ENCODE results near the gene MT3. TPM values are rescaled to one million over a fixed set of nuclear protein-coding genes. Genes with fewer than 3 reads are reported as not detected.

The MT3 gene
- total RNA-seq, 1 experiment from 2014 or later = not detected

- no peak for DNase-seq
- BruUV-seq (replicated peaks) = no TSS peak
- no peaks in the 10 kb centered on the region for H4K20me1 ChIP-seq (ENCODE audit: insufficient read depth)
- H3K79me2 ChIP-seq (ENCODE audit: low read depth) = no peaks in the 10 kb centered on the region
- H3K4me3 ChIP-seq = no peak overlapping the region
- peaks cover 3% of the 10 kb centered on the region; the same call in 1 of the 2 replicates for H3F3A ChIP-seq (ENCODE audit: insufficient read depth, low read depth)
- H3K9me3 ChIP-seq (ENCODE audit: insufficient read depth, low read depth) = 0 out of 2 replicates have a peak, but pooled peaks cover 5% of the 10 kb centered on the region
- H3K4me1 ChIP-seq (replicated peaks; ENCODE audit: insufficient read depth) = peaks cover 4% of the 10 kb centered on the region
- H3K27me3 ChIP-seq (ENCODE audit: insufficient read depth, low read depth) = no peaks in the 10 kb centered on the region
- TF ChIP-seq CTCF (conservative IDR thresholded peaks at IDR 0.05) (no peak), EZH2 (IDR thresholded peaks at IDR 0.05; ENCODE audit: low read depth) (no peak)
- CTCF ChIA-PET = no interaction called here
- H3K9me2 ChIP-seq (ENCODE audit: insufficient read depth) = no peaks in the 10 kb centered on the region
- H3K27ac ChIP-seq = no peak overlapping the region
- H3K4me2 ChIP-seq = no peak overlapping the region
- POLR2A ChIA-PET (ENCODE audit: unreplicated experiment) = interaction anchor here (0.6 kb wide), 1 partner anchor 935 kb away, joined by 6 read pairs; no protein-coding TSS in a partner anchor
- intact Hi-C loops (cut with micrococcal nuclease; ENCODE audit: unreplicated experiment) = loop anchor here (10.0 kb wide), 1 partner anchor 57 kb away; no protein-coding TSS in a partner anchor
- H3K36me3 ChIP-seq (ENCODE audit: low read depth) = no peaks in the 10 kb centered on the region
- no peak overlapping the region for H2AFZ ChIP-seq
Observed at GRCh38 chr16:56571525-56571924, 17.8 kb upstream of the MT3 start.

DNA sequence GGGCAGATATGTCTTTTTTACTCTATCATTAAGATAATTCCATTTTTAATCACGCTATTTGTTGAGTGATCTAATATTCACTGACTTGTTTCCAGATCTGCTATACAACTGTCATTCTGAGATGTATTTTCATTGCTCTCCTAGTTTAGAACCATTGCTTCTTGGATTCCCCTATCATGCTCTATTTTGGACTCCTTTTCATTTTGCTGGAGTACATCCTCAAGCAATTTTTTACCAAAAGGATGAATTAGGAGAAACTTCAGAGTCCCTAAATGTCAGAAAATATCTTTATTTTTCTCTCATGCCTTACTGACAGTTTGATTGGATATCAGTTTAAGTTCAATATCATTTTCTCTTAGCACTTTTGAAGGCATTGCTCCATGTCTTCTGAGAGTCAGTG, 14.7 kb upstream of the MT3 start:
- no peaks in the 10 kb centered on the region for H3K27me3 ChIP-seq (ENCODE audit: insufficient read depth, low read depth)
- H3K4me2 ChIP-seq = no peak overlapping the region
- H3F3A ChIP-seq (ENCODE audit: insufficient read depth, low read depth) = peaks cover 5% of the 10 kb centered on the region; the same call in 1 of the 2 replicates
- H3K79me2 ChIP-seq (ENCODE audit: low read depth) = no peaks in the 10 kb centered on the region
- BruUV-seq (replicated peaks) = no TSS peak
- H3K9me3 ChIP-seq (ENCODE audit: insufficient read depth, low read depth) = 0 out of 2 replicates have a peak, but pooled peaks cover 5% of the 10 kb centered on the region
- H3K27ac ChIP-seq = no peak overlapping the region
- ChIA-PET CTCF (no interaction called here), POLR2A (ENCODE audit: unreplicated experiment) (no interaction called here)
- H3K9me2 ChIP-seq (ENCODE audit: insufficient read depth) = no peaks in the 10 kb centered on the region
- no peak for DNase-seq
- H3K4me3 ChIP-seq = no peak overlapping the region
- peaks cover 11% of the 10 kb centered on the region for H3K4me1 ChIP-seq (replicated peaks; ENCODE audit: insufficient read depth)
- no peaks in the 10 kb centered on the region for H4K20me1 ChIP-seq (ENCODE audit: insufficient read depth)
- intact Hi-C loops (cut with micrococcal nuclease; ENCODE audit: unreplicated experiment) = loop anchor here (5.0 to 10.0 kb wide), 2 partner anchors 60 to 728 kb away; no protein-coding TSS in a partner anchor
- TF ChIP-seq EZH2 (IDR thresholded peaks at IDR 0.05; ENCODE audit: low read depth) (no peak), CTCF (conservative IDR thresholded peaks at IDR 0.05) (no peak)
- H3K36me3 ChIP-seq (ENCODE audit: low read depth) = no peaks in the 10 kb centered on the region
- H2AFZ ChIP-seq = no peak overlapping the region

DNA sequence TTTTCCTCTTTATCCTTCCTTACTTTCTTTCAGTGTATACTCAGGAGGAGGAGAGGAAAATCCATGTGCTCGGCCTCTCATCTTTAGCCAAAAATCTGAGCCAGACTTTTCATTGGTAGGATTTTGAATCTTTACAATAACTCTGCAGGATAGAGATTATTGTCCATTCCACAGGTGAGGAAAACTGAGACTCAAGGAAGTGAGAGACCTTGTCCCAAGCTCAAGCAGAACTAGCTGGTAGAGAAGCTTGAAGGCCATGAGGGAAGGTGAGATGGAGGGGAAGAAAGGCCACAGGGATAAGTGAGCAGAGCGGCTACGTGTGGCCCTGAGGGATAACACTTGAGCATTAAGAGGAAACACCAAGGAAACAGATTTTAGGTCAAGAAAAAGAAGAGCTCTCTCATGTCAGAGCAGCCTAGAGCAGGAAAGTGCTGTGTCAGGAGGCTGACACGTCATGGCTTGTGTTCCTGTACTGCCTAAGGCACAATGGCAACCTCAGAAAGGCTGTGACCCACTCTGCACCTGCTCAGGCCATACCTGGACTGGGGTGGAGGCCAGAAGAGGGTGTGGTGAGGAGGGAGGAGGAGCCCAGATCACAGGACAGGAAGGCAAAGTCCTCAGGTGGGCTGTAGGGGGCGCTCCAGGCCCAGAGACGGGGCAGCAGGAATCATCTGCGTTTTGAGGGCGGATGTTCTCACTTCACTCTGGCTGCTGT, 12.6 kb upstream of the MT3 start:
- Histone ChIP-seq H3K9me3 (ENCODE audit: insufficient read depth, low read depth) (0 out of 2 replicates have a peak, but pooled peaks cover 5% of the 10 kb centered on the region), H3K36me3 (ENCODE audit: low read depth) (no peaks in the 10 kb centered on the region), H3F3A (ENCODE audit: insufficient read depth, low read depth) (peaks cover 5% of the 10 kb centered on the region; the same call in 1 of the 2 replicates), H3K4me2 (peak overlapping the region; percentile 11; the same call in 1 of the 2 replicates), H2AFZ (no peak overlapping the region), H4K20me1 (ENCODE audit: insufficient read depth) (no peaks in the 10 kb centered on the region), H3K27me3 (ENCODE audit: insufficient read depth, low read depth) (no peaks in the 10 kb centered on the region), H3K79me2 (ENCODE audit: low read depth) (no peaks in the 10 kb centered on the region), H3K27ac (peak overlapping the region; percentile 75), H3K4me1 (replicated peaks; ENCODE audit: insufficient read depth) (peaks cover 14% of the 10 kb centered on the region), H3K9me2 (ENCODE audit: insufficient read depth) (no peaks in the 10 kb centered on the region), H3K4me3 (no peak overlapping the region)
- CTCF ChIA-PET = interaction anchor here (0.6 to 1.9 kb wide), 6 partner anchors 29 to 165 kb away, joined by 3 to 27 read pairs (median 4); no protein-coding TSS in a partner anchor
- intact Hi-C loops (cut with micrococcal nuclease; ENCODE audit: unreplicated experiment) = loop anchor here (1.0 to 10.0 kb wide), 5 partner anchors 30 to 726 kb away; no protein-coding TSS in a partner anchor
- POLR2A ChIA-PET (ENCODE audit: unreplicated experiment) = interaction anchor here (0.6 kb wide), 2 partner anchors 63 to 125 kb away, joined by 3 read pairs; no protein-coding TSS in a partner anchor
- peak; percentile 92 to 95 for DNase-seq
- TSS peak; percentile 81 for BruUV-seq (replicated peaks)
- no peak for TF ChIP-seq EZH2 (IDR thresholded peaks at IDR 0.05; ENCODE audit: low read depth)
- peak; percentile 91 for TF ChIP-seq CTCF (conservative IDR thresholded peaks at IDR 0.05)

Measured in PC-9 (cell line).